ENCODE measurements around the gene TNS2. TPM values are rescaled to one million over a fixed set of nuclear protein-coding genes. Genes with fewer than 3 reads are reported as not detected.

The TNS2 gene
- total and polyA plus RNA-seq, 2 of the 13 experiments (the other 11 are each of a cell fraction or from before 2014, with no cell fraction given): 8.9 to 20.4 TPM

DNA sequence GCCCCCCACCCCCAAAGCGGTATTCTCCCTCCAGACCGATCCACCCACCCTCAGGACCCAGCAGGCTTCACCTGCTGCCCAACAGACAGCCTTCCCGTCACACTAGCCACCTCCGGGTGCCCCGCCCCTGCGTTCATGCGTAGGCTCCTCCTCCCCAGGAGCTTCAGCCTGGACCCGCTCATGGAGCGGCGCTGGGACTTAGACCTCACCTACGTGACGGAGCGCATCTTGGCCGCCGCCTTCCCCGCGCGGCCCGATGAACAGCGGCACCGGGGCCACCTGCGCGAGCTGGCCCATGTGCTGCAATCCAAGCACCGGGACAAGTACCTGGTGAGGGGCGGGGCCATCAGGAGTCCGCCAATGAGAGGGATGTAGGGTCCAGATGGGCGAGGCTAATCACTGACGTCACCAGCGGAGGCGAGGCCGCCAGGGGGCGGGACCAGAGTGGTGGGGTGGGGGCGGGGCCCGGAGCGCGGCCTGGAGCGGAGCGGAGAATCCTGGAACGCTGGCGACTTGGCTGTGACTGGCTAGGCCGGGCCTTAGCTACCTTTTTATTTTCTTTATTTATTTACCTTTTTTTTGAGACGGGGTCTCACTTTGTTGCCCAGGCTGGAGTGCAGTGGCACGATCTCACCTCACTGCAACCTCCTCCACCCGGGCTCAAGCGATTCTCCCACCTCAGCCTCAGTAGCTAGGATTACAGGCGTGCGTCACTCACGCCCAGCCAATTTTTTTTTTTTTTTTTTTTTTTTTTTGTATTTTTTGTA is 4.4 kb downstream of the TNS2 start (continued):
- TF ChIP-seq ZNF549 (CRISPR knock-in tag; IDR thresholded peaks at IDR 0.05) (no peak), CEBPB (IDR thresholded peaks at IDR 0.05; ENCODE audit: borderline replicate concordance, low read depth, low read length) (peak; percentile 3; the same call in 1 of the 2 replicates), HOXD1 (CRISPR knock-in tag; IDR thresholded peaks at IDR 0.05) (no peak), ZNF878 (CRISPR knock-in tag; IDR thresholded peaks at IDR 0.05) (no peak), POLR2AphosphoS5 (IDR thresholded peaks at IDR 0.05; ENCODE audit: low read depth, low read length) (peak; percentile 56), ZNF891 (CRISPR knock-in tag; IDR thresholded peaks at IDR 0.05) (no peak), ATRX (CRISPR knock-in tag; IDR thresholded peaks at IDR 0.05; ENCODE audit: borderline replicate concordance) (no peak), ZNF569 (CRISPR knock-in tag; IDR thresholded peaks at IDR 0.05; ENCODE audit: borderline replicate concordance) (no peak), ZNF703 (CRISPR knock-in tag; IDR thresholded peaks at IDR 0.05; ENCODE audit: borderline replicate concordance) (no peak), FOXA3 (CRISPR knock-in tag; IDR thresholded peaks at IDR 0.05) (no peak), ZNF773 (CRISPR knock-in tag; IDR thresholded peaks at IDR 0.05; ENCODE audit: borderline replicate concordance) (no peak), ZNF251 (CRISPR knock-in tag; IDR thresholded peaks at IDR 0.05) (no peak), MTA3 (CRISPR knock-in tag; IDR thresholded peaks at IDR 0.05) (no peak), ZNF350 (CRISPR knock-in tag; IDR thresholded peaks at IDR 0.05; ENCODE audit: borderline replicate concordance, low read depth) (peak; percentile 37; the same call in 1 of the 2 replicates), ZNF282 (IDR thresholded peaks at IDR 0.05; ENCODE audit: partially characterized antibody) (no peak), MED8 (CRISPR knock-in tag; IDR thresholded peaks at IDR 0.05; ENCODE audit: insufficient replicate concordance) (no peak), ZSCAN9 (CRISPR knock-in tag; IDR thresholded peaks at IDR 0.05; ENCODE audit: borderline replicate concordance) (no peak), ARID2 (CRISPR knock-in tag; IDR thresholded peaks at IDR 0.05; ENCODE audit: borderline replicate concordance) (no peak), CHCHD3 (CRISPR knock-in tag; IDR thresholded peaks at IDR 0.05) (no peak), GATAD2A (CRISPR knock-in tag; IDR thresholded peaks at IDR 0.05) (no peak), HNRNPLL (IDR thresholded peaks at IDR 0.05; ENCODE audit: low read depth, low read length, poor library complexity, severe bottlenecking) (peak; percentile 52), PHF5A (CRISPR knock-in tag; IDR thresholded peaks at IDR 0.05; ENCODE audit: low read depth, unreplicated experiment) (no peak)
- TF ChIP-seq, protein P1, sequence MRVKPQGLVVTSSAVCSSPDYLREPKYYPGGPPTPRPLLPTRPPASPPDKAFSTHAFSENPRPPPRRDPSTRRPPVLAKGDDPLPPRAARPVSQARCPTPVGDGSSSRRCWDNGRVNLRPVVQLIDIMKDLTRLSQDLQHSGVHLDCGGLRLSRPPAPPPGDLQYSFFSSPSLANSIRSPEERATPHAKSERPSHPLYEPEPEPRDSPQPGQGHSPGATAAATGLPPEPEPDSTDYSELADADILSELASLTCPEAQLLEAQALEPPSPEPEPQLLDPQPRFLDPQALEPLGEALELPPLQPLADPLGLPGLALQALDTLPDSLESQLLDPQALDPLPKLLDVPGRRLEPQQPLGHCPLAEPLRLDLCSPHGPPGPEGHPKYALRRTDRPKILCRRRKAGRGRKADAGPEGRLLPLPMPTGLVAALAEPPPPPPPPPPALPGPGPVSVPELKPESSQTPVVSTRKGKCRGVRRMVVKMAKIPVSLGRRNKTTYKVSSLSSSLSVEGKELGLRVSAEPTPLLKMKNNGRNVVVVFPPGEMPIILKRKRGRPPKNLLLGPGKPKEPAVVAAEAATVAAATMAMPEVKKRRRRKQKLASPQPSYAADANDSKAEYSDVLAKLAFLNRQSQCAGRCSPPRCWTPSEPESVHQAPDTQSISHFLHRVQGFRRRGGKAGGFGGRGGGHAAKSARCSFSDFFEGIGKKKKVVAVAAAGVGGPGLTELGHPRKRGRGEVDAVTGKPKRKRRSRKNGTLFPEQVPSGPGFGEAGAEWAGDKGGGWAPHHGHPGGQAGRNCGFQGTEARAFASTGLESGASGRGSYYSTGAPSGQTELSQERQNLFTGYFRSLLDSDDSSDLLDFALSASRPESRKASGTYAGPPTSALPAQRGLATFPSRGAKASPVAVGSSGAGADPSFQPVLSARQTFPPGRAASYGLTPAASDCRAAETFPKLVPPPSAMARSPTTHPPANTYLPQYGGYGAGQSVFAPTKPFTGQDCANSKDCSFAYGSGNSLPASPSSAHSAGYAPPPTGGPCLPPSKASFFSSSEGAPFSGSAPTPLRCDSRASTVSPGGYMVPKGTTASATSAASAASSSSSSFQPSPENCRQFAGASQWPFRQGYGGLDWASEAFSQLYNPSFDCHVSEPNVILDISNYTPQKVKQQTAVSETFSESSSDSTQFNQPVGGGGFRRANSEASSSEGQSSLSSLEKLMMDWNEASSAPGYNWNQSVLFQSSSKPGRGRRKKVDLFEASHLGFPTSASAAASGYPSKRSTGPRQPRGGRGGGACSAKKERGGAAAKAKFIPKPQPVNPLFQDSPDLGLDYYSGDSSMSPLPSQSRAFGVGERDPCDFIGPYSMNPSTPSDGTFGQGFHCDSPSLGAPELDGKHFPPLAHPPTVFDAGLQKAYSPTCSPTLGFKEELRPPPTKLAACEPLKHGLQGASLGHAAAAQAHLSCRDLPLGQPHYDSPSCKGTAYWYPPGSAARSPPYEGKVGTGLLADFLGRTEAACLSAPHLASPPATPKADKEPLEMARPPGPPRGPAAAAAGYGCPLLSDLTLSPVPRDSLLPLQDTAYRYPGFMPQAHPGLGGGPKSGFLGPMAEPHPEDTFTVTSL (CRISPR knock-in tag; IDR thresholded peaks at IDR 0.05; ENCODE audit: borderline replicate concordance): no peak
- TF ChIP-seq, protein P2, sequence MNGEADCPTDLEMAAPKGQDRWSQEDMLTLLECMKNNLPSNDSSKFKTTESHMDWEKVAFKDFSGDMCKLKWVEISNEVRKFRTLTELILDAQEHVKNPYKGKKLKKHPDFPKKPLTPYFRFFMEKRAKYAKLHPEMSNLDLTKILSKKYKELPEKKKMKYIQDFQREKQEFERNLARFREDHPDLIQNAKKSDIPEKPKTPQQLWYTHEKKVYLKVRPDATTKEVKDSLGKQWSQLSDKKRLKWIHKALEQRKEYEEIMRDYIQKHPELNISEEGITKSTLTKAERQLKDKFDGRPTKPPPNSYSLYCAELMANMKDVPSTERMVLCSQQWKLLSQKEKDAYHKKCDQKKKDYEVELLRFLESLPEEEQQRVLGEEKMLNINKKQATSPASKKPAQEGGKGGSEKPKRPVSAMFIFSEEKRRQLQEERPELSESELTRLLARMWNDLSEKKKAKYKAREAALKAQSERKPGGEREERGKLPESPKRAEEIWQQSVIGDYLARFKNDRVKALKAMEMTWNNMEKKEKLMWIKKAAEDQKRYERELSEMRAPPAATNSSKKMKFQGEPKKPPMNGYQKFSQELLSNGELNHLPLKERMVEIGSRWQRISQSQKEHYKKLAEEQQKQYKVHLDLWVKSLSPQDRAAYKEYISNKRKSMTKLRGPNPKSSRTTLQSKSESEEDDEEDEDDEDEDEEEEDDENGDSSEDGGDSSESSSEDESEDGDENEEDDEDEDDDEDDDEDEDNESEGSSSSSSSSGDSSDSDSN (CRISPR knock-in tag; IDR thresholded peaks at IDR 0.05): 0 out of 2 replicates have a peak, but pooled peaks have one; percentile 12

Measured in HepG2 (cell line).